ENCODE measurements around the gene MYO1A. TPM values are rescaled to one million over a fixed set of nuclear protein-coding genes. Genes with fewer than 3 reads are reported as not detected.
A peak's percentile ranks its signal among the peaks of the same experiment; 100 is the strongest.

The MYO1A gene
- polyA plus RNA-seq, 1 of the 3 experiments (the other 2 are of a cell fraction), result not detected

DNA sequence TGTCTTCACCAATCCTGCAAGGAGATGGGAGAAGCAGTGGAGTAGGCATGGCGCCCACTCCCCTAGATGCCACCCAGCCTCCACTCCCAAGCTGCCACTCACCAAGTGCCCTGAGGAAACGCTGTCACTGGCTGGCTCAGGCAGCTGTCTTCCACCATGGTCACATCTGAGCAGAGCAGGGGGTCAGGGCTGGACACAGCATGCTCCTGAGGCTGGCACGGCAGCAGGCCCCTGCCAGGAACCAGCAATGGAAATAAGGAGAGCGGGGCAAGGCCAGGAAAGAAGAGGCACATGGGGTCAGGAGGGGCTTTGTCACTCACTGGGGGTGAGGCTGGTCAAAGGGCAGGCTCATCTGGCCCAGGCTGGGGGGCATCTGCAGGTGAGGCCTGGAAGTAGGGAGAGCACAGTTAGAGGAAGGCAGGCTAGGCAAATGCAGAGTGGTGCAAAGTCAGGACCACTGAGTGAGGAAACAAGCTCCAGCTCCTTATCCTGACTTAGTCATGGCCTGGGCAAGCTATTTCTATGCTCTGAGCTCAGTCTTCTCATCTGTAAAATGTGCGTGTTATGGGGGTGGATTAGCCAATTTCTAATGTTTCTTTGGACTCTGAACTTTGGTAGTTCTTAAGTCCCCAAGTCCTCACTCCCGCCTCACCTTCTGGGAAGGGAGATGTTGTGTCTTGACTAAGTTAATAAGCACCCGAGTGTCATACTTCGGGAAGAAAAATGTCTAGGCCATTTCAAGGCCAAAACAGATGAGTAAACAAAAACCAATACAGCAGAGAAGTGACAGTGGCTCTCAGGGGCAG is 47.0 kb upstream of the MYO1A start:
- H3K36me3 ChIP-seq (replicated peaks in 1 of 2; ENCODE audit: control insufficient read depth in 1 of 2, insufficient read depth in 2 of 2, low read length in 1 of 2), result peaks cover 18 to 34% of the 10 kb centered on the region in 2 experiments
- H3K4me1 ChIP-seq (ENCODE audit: control insufficient read depth in 1 of 2, insufficient read depth in 2 of 2, low read depth in 1 of 2, low read length in 1 of 2), result peaks cover 0 to 12% of the 10 kb centered on the region in 2 experiments; a peak in 1 of 4 replicates

DNA sequence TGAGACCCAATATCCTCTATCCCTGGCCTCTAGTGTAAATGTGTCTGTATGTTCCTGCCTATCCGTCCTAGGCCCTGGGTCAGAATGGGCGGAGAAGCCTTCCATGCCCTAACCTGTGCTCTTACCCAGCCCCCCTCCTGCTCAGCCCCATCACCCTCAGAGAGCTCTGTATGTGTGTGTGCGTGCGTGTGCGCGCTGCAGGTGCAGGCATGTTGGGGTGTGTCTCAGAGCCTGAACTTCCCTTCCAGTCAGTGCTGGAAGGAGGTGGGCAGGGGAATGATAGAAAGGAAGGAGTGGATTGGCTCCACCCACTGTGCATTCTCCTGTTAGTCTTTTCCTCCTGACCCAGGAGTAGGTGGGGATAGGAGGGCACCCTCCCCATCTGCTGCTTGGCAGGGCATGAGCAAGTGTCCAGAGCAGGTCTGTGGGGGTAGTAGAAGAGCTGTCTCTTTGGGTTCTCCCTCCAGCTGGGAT is 46.2 kb upstream of the MYO1A start:
- Histone ChIP-seq H3K4me1 (ENCODE audit: control insufficient read depth in 1 of 2, insufficient read depth in 2 of 2, low read depth in 1 of 2, low read length in 1 of 2) (peaks cover 4 to 12% of the 10 kb centered on the region in 2 experiments; a peak in 2 of 4 replicates), H3K9me3 (no peaks in the 10 kb centered on the region)
- over 99% methylated on average over 6 of the region's 6 CpGs for WGBS (ENCODE audit: low lambda C conversion rate)
- TF ChIP-seq, protein P1, sequence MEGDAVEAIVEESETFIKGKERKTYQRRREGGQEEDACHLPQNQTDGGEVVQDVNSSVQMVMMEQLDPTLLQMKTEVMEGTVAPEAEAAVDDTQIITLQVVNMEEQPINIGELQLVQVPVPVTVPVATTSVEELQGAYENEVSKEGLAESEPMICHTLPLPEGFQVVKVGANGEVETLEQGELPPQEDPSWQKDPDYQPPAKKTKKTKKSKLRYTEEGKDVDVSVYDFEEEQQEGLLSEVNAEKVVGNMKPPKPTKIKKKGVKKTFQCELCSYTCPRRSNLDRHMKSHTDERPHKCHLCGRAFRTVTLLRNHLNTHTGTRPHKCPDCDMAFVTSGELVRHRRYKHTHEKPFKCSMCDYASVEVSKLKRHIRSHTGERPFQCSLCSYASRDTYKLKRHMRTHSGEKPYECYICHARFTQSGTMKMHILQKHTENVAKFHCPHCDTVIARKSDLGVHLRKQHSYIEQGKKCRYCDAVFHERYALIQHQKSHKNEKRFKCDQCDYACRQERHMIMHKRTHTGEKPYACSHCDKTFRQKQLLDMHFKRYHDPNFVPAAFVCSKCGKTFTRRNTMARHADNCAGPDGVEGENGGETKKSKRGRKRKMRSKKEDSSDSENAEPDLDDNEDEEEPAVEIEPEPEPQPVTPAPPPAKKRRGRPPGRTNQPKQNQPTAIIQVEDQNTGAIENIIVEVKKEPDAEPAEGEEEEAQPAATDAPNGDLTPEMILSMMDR (IDR thresholded peaks at IDR 0.05), result no peak
- TF ChIP-seq RAD21 (IDR thresholded peaks at IDR 0.05; ENCODE audit: low read length), result no peak
- TF ChIP-seq FOSL2 (IDR thresholded peaks at IDR 0.05; ENCODE audit: borderline replicate concordance, low read depth), result no peak
- TF ChIP-seq, protein P2, sequence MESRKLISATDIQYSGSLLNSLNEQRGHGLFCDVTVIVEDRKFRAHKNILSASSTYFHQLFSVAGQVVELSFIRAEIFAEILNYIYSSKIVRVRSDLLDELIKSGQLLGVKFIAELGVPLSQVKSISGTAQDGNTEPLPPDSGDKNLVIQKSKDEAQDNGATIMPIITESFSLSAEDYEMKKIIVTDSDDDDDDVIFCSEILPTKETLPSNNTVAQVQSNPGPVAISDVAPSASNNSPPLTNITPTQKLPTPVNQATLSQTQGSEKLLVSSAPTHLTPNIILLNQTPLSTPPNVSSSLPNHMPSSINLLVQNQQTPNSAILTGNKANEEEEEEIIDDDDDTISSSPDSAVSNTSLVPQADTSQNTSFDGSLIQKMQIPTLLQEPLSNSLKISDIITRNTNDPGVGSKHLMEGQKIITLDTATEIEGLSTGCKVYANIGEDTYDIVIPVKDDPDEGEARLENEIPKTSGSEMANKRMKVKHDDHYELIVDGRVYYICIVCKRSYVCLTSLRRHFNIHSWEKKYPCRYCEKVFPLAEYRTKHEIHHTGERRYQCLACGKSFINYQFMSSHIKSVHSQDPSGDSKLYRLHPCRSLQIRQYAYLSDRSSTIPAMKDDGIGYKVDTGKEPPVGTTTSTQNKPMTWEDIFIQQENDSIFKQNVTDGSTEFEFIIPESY (IDR thresholded peaks at IDR 0.05; ENCODE audit: borderline replicate concordance, low read depth), result no peak
- TF ChIP-seq, protein P3, sequence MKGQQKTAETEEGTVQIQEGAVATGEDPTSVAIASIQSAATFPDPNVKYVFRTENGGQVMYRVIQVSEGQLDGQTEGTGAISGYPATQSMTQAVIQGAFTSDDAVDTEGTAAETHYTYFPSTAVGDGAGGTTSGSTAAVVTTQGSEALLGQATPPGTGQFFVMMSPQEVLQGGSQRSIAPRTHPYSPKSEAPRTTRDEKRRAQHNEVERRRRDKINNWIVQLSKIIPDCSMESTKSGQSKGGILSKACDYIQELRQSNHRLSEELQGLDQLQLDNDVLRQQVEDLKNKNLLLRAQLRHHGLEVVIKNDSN (IDR thresholded peaks at IDR 0.05; ENCODE audit: borderline replicate concordance, low read depth), result no peak
- no peak for TF ChIP-seq FOXM1 (IDR thresholded peaks at IDR 0.05; ENCODE audit: low read depth)
- TF ChIP-seq, protein P4, sequence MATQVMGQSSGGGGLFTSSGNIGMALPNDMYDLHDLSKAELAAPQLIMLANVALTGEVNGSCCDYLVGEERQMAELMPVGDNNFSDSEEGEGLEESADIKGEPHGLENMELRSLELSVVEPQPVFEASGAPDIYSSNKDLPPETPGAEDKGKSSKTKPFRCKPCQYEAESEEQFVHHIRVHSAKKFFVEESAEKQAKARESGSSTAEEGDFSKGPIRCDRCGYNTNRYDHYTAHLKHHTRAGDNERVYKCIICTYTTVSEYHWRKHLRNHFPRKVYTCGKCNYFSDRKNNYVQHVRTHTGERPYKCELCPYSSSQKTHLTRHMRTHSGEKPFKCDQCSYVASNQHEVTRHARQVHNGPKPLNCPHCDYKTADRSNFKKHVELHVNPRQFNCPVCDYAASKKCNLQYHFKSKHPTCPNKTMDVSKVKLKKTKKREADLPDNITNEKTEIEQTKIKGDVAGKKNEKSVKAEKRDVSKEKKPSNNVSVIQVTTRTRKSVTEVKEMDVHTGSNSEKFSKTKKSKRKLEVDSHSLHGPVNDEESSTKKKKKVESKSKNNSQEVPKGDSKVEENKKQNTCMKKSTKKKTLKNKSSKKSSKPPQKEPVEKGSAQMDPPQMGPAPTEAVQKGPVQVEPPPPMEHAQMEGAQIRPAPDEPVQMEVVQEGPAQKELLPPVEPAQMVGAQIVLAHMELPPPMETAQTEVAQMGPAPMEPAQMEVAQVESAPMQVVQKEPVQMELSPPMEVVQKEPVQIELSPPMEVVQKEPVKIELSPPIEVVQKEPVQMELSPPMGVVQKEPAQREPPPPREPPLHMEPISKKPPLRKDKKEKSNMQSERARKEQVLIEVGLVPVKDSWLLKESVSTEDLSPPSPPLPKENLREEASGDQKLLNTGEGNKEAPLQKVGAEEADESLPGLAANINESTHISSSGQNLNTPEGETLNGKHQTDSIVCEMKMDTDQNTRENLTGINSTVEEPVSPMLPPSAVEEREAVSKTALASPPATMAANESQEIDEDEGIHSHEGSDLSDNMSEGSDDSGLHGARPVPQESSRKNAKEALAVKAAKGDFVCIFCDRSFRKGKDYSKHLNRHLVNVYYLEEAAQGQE (IDR thresholded peaks at IDR 0.05; ENCODE audit: low read depth, low read length), result no peak
- TF ChIP-seq GABPA (IDR thresholded peaks at IDR 0.05; ENCODE audit: low read depth), result no peak
- no peak for TF ChIP-seq TEAD4 (IDR thresholded peaks at IDR 0.05; ENCODE audit: borderline replicate concordance, insufficient read depth)
- no peak for TF ChIP-seq RCOR1 (IDR thresholded peaks at IDR 0.05; ENCODE audit: low read length)
- TF ChIP-seq EP300 (IDR thresholded peaks at IDR 0.05; ENCODE audit: borderline replicate concordance in 1 of 2, low read depth in 1 of 2, low read length in 1 of 2), result no peak
- no peak for TF ChIP-seq SIN3A (IDR thresholded peaks at IDR 0.05; ENCODE audit: borderline replicate concordance, low read depth, low read length)

More for the DNA sequence above, 47.0 kb upstream of the MYO1A start:
- TF ChIP-seq SMC3 (IDR thresholded peaks at IDR 0.05; ENCODE audit: low read depth, low read length) (no peak), RCOR1 (IDR thresholded peaks at IDR 0.05; ENCODE audit: low read length) (no peak), YY1 (IDR thresholded peaks at IDR 0.05; ENCODE audit: low read depth) (no peak), FOSL2 (IDR thresholded peaks at IDR 0.05; ENCODE audit: borderline replicate concordance, low read depth) (no peak)
- TF ChIP-seq, protein P3 (IDR thresholded peaks at IDR 0.05; ENCODE audit: borderline replicate concordance, low read depth), result no peak
- Histone ChIP-seq H3K27me3 (ENCODE audit: insufficient read depth) (no peaks in the 10 kb centered on the region), H3K9me2 (no peaks in the 10 kb centered on the region), H3K9ac (no peak overlapping the region), H2AFZ (ENCODE audit: low read depth) (no peak overlapping the region), H3K9me3 (no peaks in the 10 kb centered on the region), H4K20me1 (ENCODE audit: insufficient read depth) (peaks cover 18% of the 10 kb centered on the region), H3K27ac (ENCODE audit: low read depth in 2 of 2, low read length in 1 of 2) (no peak overlapping the region; a peak in 1 of 4 replicates), H3K4me2 (no peak overlapping the region), H3F3A (replicated peaks; ENCODE audit: insufficient read depth) (peaks cover 5% of the 10 kb centered on the region), H3K79me2 (ENCODE audit: insufficient read depth) (peaks cover 10% of the 10 kb centered on the region), H3K4me3 (ENCODE audit: low read depth in 2 of 2, low read length in 1 of 2) (no peak overlapping the region)
- 82% methylated on average over 7 of the region's 8 CpGs for WGBS (ENCODE audit: low lambda C conversion rate)
- POLR2A ChIA-PET, result no interaction called here
- DNase-seq, result peak; percentile 34
- CTCF ChIA-PET, result interaction anchor here (0.9 to 23.2 kb wide), 8 partner anchors 15 to 88 kb away, joined by 3 to 339 read pairs (median 8); partner anchors contain the start of genes NEMP1 and STAT6

More for the DNA sequence above, 46.2 kb upstream of the MYO1A start:
- Histone ChIP-seq H3K79me2 (ENCODE audit: insufficient read depth) (peaks cover 18% of the 10 kb centered on the region), H3K9ac (no peak overlapping the region), H3K4me3 (ENCODE audit: low read depth in 2 of 2, low read length in 1 of 2) (no peak overlapping the region), H3K4me2 (no peak overlapping the region), H3K36me3 (replicated peaks in 1 of 2; ENCODE audit: control insufficient read depth in 1 of 2, insufficient read depth in 2 of 2, low read length in 1 of 2) (peaks cover 24 to 42% of the 10 kb centered on the region in 2 experiments), H3K27me3 (ENCODE audit: insufficient read depth) (no peaks in the 10 kb centered on the region), H3K9me2 (no peaks in the 10 kb centered on the region), H2AFZ (ENCODE audit: low read depth) (no peak overlapping the region), H3K27ac (ENCODE audit: low read depth in 2 of 2, low read length in 1 of 2) (peak overlapping the region in 1 of 2 experiments; percentile 43; a peak in 1 of 4 replicates), H4K20me1 (ENCODE audit: insufficient read depth) (peaks cover 27% of the 10 kb centered on the region), H3F3A (replicated peaks; ENCODE audit: insufficient read depth) (peaks cover 5% of the 10 kb centered on the region)
- ChIA-PET CTCF (interaction anchor here (0.9 to 23.2 kb wide), 6 partner anchors 16 to 88 kb away, joined by 4 to 339 read pairs (median 8); partner anchors contain the start of genes NEMP1 and STAT6), POLR2A (interaction anchor here (1.3 kb wide), 1 partner anchor 17 kb away, joined by 3 read pairs; the partner anchor contains the start of gene NEMP1)
- DNase-seq, result peak; percentile 10

Data from SK-N-SH (cell line).